HG03442 (cell line): ENCODE results near the gene CCNL2.

Experiments used
- ATAC-seq: cut with Tn5 transposase; IDR thresholded peaks from one replicate; pipeline ENCODE4 v1.9.1; 2021; ENCODE audit warnings: mild to moderate bottlenecking, moderate library complexity; ENCODE audit not compliant: unreplicated experiment

CCNL2 gene

DNA sequence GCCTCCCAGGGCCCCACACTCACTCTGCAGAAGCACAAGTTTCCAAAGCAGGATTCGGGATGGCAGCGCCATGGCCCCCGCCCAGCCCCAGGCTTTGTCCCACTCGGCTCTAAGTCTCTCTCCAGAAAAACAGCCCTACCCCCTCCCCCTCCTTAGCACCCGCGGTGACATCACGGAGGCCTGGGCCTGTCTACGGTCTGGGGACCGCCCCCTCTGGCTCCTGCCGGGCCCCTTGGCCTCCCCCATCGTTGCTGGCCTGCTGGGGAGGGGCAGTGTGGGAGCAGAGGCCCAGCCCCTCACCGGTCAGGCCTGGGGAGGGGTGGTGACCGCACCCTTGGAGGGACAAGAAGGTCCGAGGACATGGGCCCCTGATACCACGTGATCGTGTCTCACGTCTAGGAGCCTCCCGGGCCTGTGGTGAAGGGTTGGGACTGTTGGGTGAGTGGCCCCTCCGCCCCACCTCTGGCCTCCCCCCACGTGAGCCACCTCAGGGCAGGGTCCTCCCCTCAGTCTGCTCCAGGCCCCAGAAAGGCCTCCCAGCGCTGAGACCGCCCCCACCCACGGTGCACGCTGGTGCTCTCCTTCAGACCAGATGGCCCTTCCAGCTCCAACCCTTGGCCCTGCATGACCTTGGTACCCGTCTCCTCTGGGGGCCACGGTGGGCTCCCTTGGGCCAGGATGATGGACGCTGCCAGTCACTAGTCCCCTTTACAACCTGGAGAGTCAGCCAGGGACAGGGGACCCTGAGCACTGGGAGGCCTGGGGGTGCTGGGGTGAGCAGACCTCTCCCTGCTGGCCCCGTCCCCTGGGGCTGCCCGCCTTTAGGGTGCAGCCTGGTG, 40.5 kb downstream of the CCNL2 start, which contains the start of gene MXRA8:
MXRA8 (minus strand) TSS at position 123 of the 839 bp plus-strand sequence; CDS start at position 72, 51 bp downstream.
- ATAC-seq, result no peak

DNA sequence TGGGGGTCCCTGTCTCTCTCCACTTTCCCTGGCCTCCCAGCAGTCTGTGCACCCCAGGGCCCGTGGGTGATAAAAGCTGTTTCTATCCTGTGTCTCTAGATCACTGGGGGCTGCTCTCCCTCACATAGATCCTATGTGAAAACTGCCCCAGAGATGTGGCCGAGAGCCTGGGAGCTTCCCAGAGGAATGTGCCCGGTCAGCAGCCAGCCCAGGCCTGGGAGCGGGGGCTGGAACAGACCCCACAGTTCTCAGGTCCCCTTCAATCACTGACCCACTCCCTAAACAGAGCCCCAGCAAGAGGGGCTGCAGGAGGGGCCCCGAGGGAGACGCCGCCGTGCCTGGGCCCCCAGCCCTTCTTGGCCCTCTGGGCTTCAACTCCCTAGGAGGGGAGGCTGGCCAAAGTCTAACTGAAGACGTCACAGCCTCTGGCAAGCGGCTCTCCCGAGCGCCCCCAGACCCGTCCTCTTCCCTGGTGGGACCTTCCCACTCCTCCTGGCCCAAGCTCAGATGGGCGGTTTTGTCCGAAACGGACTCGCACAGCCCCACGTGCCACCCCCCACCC, 41.2 kb downstream of the CCNL2 start:
- ATAC-seq, result no peak

DNA sequence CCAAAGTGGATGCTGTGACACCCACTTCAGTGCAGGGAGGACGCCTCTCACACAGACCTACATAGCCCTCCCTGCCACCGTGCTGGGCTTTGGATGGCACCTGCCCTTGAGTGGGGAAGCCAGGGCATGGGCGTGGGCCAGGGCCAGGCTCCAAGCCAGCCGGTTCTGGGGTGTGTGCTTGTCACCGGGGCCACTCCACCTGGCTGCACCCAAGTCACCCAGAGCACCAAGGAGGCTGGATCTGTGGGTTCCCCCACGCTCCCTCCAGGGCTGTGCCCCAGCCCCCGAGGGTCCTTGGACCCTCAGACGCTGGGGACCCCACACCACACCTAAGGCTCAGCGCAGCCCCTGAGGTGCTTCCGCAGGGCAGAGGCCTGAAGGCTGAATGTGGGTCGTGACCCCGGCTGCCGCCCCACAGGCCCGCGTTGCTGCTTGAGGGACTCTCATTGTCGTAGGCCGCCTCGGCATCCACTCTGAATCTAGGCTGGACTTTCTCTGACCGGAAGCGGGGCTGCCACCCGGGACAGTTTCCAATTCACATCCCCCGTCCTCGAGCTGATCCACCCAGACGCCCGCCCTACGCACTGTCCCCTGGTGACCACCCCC, 42.2 kb downstream of the CCNL2 start:
- ATAC-seq, result no peak

- no peak for ATAC-seq
Observed at GRCh38 chr1:1356166-1356795, 42.9 kb downstream of the CCNL2 start.

- no peak for ATAC-seq
Observed at GRCh38 chr1:1355416-1355815, 43.7 kb downstream of the CCNL2 start.

- ATAC-seq, result no peak
Observed at GRCh38 chr1:1354271-1355247, 44.6 kb downstream of the CCNL2 start.

- no peak for ATAC-seq
Observed at GRCh38 chr1:1353389-1354151, 45.6 kb downstream of the CCNL2 start.

GRCh38 chr1:1352786-1353388, 46.2 kb downstream of the CCNL2 start:
- no peak for ATAC-seq

DNA sequence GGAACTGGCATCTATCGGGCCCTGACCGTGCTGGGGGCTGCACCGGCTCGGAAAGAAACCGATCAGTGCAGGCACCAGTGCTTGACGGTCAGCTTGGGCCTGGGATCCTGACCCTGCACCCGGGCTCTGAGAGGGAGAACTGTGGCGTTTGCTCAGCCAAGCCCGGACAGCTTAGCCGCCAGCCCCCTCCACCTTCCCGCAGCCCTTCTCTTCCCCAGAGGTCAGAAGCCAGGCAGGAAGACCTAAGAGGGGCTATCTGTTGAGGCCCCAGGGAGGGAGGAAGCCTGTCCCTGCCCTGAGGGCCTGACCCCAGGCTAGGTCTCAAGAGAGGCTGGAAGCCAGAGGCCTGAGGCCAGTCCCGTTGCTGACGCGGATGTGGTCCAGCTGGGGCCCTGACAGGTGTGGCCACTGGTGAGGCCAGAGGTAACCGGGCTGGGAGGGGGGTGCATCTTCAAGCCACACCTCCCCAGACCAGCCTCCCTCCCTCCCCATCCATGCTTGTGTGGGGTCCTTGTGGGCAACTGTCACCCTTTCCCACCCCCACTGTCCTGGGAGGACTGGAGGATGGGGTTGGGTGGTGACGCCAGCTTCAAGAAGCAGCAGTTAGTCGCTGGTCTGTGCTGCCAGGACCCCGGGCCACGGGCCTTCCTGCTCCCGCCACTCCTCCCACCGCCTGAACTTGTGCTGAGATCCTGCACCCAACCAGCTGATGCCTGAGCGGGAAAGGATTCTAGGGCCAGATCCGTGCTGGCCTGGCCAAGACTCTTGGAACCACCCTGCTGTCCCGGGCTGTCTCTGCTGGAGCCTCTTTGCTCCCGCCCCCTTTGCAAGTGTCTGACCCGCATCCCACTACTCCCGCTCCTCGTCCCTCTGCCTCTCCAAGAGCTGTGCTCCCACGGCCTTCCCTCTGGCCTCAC, 47.4 kb downstream of the CCNL2 start:
- ATAC-seq, result no peak

GRCh38 chr1:1349256-1350012, 49.7 kb downstream of the CCNL2 start, which contains the start of gene DVL1:
Gene DVL1, minus strand, starts transcription at chr1:1349418. Its CDS starts 353 bp downstream, at chr1:1349065.
- peak; percentile 57 for ATAC-seq

- peak; percentile 35 for ATAC-seq
Observed at GRCh38 chr1:1348420-1349255, 50.5 kb downstream of the CCNL2 start.

DNA sequence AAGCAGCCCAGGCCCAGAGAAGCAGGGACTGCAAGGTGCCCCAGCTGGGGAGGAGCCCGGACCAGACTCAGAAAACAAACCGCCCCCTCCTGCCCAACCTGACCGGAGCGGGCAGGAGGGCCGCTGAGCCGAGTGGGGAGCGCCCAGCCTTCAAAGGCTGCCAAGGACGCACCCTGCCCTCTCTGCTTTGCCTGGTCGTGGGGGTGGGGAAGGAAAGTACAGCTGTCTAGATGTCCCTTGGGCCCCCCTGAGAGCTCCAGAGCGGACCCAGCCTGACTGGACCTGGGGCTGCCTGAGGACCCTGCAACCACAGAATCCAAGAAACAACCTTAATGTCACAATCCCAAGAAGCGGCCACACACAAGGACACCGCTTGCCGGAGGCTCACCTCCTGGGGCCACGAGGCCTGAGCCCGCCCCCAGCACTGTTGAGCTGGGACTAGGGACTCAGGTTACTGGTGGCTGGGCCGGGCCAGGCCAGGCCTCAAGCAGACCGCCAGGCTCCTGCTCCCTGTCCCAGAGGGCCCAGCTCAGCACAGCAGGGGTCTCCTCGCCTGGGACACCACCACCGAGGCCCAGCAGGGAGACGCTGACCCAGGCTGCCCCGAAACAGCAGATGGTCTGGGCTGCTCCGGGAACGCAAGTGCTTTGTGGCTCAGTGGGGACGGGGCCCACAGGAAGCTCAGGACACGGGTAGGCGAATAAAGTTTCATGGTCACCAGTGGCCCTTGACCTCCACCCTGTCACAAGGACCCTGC, 51.3 kb downstream of the CCNL2 start:
- no peak for ATAC-seq

GRCh38 chr1:1347026-1347595, 52.0 kb downstream of the CCNL2 start:
- no peak for ATAC-seq

DNA sequence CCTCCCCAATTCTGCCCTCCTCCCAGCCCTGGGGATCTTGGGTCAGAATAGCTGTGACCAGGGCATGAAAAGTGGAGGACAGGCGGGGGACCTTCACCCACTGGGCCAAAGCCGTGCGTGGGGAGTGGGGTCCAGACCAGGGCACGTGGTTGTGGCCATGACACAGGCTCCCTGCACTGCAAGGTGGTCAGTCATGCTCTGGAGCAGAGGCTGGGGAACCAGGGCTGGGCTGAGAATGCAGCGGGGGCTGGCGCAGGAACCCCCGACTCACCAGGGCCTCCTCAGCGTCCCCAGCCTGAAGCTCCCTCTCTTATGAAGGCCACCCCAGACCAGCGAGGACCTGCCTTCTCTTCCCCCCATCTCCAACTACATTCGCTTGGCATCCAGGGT, 52.6 kb downstream of the CCNL2 start:
- ATAC-seq, result no peak

DNA sequence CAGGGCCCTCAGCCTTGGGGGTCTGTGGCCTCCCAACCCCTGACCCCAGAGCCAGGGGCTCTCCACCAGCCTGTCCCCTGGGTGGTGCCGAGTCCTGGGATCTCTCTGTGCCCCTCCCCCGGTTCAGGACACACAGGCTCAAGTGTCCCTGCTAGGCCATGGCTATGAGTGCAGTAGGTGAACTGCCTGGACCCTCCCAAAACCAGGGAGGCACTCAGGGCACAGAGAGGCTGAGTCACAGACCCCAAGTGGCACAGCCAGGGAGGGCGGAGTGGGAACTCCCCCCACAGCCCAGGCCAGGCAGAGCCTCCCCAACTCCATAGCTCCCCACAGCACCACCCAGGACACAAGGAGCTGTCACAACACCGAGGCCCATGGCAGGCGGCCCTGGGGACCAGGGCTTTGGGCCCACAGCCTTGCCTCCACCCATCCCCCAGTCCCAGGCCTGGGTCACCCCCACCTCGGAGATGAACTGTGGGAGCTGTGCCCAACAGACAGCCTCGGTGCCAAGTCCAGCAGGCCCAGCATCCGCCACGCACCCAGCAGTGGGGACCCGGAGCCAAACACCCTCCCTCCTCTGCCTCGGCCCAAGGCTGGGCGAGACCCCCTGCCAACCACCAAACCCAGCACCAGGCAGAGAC, 53.2 kb downstream of the CCNL2 start:
- ATAC-seq, result no peak
